ENCODE measurements around the gene SPG21. TPM values are rescaled to one million over a fixed set of nuclear protein-coding genes. Genes with fewer than 3 reads are reported as not detected.
A peak's percentile ranks its signal among the peaks of the same experiment; 100 is the strongest.

The SPG21 gene
- total and polyA plus RNA-seq, 12 donors = 30.4 to 57.0 (median 45.9) TPM

- DNase-seq (no peak), ATAC-seq (no peak)
- H3K36me3 ChIP-seq = peaks cover 0 to 100% (median 47%) of the 10 kb centered on the region in 9 donors
- no peak overlapping the region for H3K27ac ChIP-seq
- H3K9me3 ChIP-seq = no peaks in the 10 kb centered on the region
- no peaks in the 10 kb centered on the region for H3K4me1 ChIP-seq
- WGBS, 2 donors = 89 to 92% methylated on average over 7 of the region's 7 CpGs
- no peak for TF ChIP-seq CTCF (IDR thresholded peaks at IDR 0.05)
- no peak overlapping the region for H3K4me3 ChIP-seq
- intact Hi-C loops (cut with DNase I) = no loop called here
- no peaks in the 10 kb centered on the region for H3K27me3 ChIP-seq
These were observed 19.0 kb downstream of the SPG21 start for GRCh38 chr15:64970698-64971097.

- no peak for TF ChIP-seq CTCF (IDR thresholded peaks at IDR 0.05)
- no peak for DNase-seq
- Histone ChIP-seq H3K9me3 (no peaks in the 10 kb centered on the region), H3K27me3 (no peaks in the 10 kb centered on the region), H3K4me3 (no peak overlapping the region), H3K36me3 (peaks cover 0 to 100% (median 56%) of the 10 kb centered on the region in 9 donors), H3K27ac (no peak overlapping the region), H3K4me1 (no peaks in the 10 kb centered on the region)
- 90 to 92% methylated on average over 1 of the region's 1 CpG for WGBS, 2 donors
- ATAC-seq = no peak
- intact Hi-C loops (cut with DNase I) = no loop called here
These were observed 20.3 kb downstream of the SPG21 start for GRCh38 chr15:64969401-64969800.

GRCh38 chr15:64961013-64961412 is 28.7 kb downstream of the SPG21 start:
- DNase-seq = no peak
- 94 to 96% methylated on average over 5 of the region's 5 CpGs for WGBS, 2 donors
- H3K27me3 ChIP-seq = no peaks in the 10 kb centered on the region
- no peaks in the 10 kb centered on the region for H3K4me1 ChIP-seq
- intact Hi-C loops (cut with DNase I) = no loop called here
- ATAC-seq = no peak
- H3K4me3 ChIP-seq = no peak overlapping the region
- H3K9me3 ChIP-seq = no peaks in the 10 kb centered on the region
- no peak for TF ChIP-seq CTCF (IDR thresholded peaks at IDR 0.05)
- H3K27ac ChIP-seq = no peak overlapping the region
- peaks cover 0 to 100% (median 65%) of the 10 kb centered on the region in 9 donors for H3K36me3 ChIP-seq

GRCh38 chr15:64960153-64960552 is 29.6 kb downstream of the SPG21 start:
- no peak overlapping the region for H3K27ac ChIP-seq
- H3K4me1 ChIP-seq = no peaks in the 10 kb centered on the region
- ATAC-seq (peak in 1 of 8 donors; percentile 29), DNase-seq (no peak)
- intact Hi-C loops (cut with DNase I) = no loop called here
- no peak for TF ChIP-seq CTCF (IDR thresholded peaks at IDR 0.05)
- H3K27me3 ChIP-seq = no peaks in the 10 kb centered on the region
- 97 to 98% methylated on average over 6 of the region's 6 CpGs for WGBS, 2 donors
- no peaks in the 10 kb centered on the region for H3K9me3 ChIP-seq
- peaks cover 0 to 100% (median 61%) of the 10 kb centered on the region in 9 donors for H3K36me3 ChIP-seq
- no peak overlapping the region for H3K4me3 ChIP-seq
